GM10847 (cell line): Measurements from ENCODE around the gene DYRK4.

Experiments
- POLR2A ChIP-seq: IDR thresholded peaks from 2 replicates; pipeline ENCODE4 v1.6.1; 2011; ENCODE audit not compliant: insufficient read length; ENCODE audit errors: extremely low read depth

Gene DYRK4

GRCh38 chr12:4562034-4562657 lies at the start of gene DYRK4:
Gene DYRK4 (plus strand): TSS chr12:4562208. CDS start chr12:4562246, 38 bp downstream.
- TF ChIP-seq POLR2A = no peak

DNA sequence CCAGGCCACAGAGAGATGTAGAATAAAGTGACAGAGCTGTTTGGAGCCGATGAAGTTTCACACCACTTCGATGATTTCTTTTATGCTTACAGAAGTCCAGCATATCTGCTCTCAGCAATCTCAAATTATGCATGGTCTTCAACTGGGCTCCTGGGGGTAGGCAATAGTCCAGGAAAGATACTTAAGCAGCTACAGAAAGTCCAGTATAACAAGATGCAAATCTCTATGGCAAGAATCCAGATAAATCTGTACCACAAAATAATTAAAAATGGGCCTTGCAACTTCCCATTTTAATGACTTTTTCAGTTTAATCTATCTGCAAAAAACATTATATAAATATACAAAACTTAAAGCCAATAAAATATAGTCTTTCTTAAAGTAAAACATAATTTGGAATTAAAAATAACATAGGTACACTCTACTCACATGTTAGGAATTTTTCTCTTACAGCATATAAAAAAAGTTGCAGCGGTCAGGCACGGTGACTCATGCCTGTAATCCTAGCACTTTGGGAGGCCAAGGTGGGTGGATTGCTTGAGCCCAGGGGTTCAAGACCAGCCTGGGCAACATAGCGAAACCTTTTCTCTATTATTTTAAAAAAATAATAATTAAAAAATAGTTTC lies 43.8 kb upstream of the DYRK4 start:
- TF ChIP-seq POLR2A = no peak

DNA sequence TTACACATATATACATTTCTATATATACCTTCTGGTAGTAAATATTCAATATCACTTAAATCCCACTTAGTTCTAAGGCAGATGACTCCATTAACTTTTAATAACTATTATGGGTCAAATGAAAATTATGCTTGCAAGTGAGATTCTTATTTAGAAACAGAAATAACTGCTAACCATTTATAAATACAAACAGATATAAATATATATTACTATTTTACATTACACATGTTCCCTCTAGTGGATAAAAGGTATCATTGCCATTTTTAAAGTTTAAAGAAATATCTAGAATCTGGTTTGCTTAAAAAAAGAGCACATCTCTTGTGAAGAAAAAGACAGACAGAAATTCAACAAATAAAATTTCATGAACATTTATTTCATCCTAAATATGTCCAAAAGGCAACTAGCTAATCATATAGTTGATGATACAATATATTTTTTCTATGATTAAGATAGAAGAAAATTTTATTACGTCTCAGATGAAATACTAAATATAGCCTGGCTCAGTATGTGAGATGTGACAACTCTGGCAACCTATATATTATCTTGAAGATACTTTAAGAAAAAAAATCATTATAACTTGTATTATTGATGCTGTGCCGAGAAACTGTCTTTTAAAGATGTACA lies 35.0 kb upstream of the DYRK4 start:
- TF ChIP-seq POLR2A = no peak

DNA sequence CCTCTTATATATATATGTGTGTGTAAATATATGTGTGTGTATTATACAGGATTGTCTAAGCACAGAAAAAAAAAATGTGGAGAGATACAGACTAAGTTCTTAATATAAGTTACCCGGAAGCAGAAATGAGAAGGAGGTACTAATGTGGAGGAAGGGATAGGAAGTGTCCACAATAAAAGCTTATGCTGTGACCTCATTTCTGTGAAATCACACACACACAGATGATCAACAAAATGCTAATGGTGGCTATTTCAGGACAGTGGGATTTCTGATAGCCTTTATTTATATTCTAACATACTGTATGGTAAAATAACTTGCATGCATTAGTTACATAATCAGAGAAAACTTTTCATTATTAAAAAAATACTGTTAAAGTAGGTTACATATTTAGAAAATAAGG lies 31.8 kb upstream of the DYRK4 start:
- no peak for TF ChIP-seq POLR2A

DNA sequence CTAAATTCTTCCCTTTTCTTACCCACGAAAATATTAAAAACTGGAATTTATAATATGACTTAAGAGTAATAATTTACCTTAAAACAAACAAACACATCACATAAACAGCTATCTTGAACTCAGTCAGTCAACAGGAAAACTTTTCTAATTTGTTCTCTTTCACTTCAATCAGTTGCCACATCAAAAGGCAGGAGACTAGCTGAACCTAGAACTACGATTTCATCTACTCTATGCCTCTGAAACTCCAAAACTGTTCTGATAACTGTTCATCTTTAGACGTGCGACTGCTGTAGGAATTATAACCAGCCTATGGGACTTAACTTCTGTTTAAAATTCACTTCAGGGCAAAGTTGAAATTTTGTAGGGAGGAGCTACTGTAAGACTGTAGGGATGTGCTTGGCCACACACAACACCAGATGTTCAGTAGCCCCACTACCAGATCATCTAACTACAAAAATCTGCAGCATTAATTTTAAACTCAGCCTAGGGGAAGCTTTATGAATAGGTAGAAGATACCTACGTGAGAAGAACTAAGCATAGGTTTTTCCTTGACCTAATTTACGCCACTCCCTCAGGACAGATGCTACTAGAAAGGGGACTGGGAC lies 30.9 kb upstream of the DYRK4 start:
- TF ChIP-seq POLR2A = no peak

DNA sequence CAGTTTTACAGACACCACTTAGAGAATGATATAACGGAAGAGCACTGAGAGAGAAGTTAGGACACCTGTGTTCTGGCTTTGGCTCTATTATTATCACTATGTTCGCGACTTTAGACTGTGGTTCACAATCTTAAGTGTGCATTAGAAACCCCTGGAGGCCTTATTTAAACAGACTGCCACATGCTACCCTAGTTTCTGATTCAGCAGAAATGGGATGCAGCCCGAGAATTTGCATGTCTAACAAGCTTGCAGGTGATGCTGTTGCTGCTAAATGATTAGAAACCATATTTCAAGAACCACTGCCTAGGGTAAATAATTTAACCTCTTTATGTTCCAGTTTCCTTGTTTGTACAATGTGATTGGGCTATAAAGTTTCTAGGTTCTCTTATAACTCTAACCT lies 26.9 kb upstream of the DYRK4 start:
- no peak for TF ChIP-seq POLR2A

GRCh38 chr12:4535871-4536270 lies 26.1 kb upstream of the DYRK4 start:
- TF ChIP-seq POLR2A = no peak

GRCh38 chr12:4538207-4539160 lies 23.5 kb upstream of the DYRK4 start, which contains the start of gene RAD51AP1:
Gene RAD51AP1 (plus strand): TSS chr12:4538890. CDS start chr12:4538940, 50 bp downstream.
- TF ChIP-seq POLR2A = peak; percentile 67

DNA sequence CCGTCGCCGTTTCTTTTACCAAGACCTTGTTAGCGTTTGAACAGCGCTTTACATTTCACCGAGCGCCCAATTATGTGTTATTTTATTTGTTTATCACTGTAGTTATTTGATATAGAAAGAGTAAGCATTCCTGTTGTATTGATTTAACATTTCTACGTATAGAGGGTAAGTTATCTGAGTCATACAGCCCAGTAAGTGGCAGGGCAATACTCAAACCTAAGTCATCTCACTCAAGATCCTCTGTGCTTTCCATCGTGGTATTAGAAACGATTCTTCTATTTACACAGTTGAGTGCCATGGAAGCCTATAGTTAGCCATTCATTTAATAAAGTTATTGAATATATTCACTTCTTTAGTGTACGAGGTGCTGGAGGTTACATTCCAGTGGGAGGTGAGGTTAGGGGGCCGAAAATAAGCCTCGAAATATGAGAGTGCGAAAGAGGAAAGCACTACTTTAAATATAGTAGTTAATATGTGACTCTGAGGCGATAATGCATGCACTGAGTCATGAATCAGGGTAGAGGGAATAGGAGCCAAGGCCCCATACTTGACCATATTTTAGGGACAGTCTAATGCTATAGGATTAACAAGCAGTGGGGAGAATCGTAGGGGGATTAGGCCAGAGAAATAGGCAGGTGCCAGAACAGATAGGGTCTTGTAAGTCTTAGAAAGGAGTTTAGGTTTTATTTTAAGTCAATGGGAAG lies 22.7 kb upstream of the DYRK4 start:
- no peak for TF ChIP-seq POLR2A

DNA sequence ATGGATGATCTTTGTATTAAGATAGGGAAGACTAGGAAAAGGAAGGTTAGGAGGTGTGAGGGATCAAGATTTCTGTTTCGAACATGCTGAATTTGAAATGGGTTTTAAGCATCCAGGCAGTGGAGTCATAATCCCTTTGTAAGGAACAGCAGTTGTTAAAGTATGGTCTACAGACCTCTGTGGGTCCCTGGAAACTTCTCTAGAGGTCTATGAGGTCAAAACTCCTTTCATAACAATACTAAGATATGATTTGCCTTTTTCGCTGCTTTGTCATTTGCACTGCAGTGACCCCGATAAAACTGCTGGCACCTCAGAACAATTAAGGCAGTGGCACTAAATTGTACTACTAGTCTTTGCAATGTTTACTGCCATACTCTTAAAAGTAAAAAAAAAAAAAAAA lies 21.8 kb upstream of the DYRK4 start:
- TF ChIP-seq POLR2A = no peak

DNA sequence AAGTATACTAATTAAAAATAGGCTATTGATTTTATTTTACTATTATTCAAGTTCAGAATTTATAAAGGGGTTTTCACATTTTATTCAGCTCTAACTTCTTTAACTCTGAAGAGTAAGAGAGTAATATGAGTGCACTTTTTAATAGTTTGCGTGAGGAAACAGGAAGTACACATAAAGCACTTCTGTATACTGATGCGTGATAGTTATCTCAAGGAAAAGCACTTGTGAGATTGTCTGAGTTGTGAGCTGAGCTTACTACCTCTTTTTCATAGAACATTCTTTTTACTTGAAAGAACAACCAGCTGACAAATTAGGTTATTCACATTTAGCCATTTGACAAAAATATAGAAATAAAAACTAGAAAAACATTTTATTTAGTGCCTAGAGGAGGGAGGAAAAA lies 21.4 kb upstream of the DYRK4 start:
- TF ChIP-seq POLR2A = no peak

DNA sequence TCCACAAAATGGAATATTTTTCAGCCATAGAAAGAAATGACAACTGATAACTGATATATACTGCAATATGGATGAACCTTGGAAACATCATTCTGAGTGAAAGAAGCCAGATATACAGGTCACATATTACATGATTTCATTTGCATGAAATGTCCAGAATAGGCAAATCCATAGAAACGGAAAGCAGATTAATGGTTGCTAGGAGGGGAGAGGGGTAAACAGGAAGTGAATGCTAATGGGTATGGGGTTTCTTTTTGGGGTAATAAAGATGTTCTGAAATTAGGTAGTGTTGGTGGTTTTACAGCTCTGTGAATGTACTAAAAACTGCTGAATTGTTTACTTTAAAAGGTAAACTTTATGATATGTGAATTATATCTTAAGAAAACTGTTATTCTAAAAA lies 16.8 kb upstream of the DYRK4 start:
- TF ChIP-seq POLR2A = no peak

- no peak for TF ChIP-seq POLR2A
These were observed 9.8 kb upstream of the DYRK4 start for GRCh38 chr12:4552191-4552590.

DNA sequence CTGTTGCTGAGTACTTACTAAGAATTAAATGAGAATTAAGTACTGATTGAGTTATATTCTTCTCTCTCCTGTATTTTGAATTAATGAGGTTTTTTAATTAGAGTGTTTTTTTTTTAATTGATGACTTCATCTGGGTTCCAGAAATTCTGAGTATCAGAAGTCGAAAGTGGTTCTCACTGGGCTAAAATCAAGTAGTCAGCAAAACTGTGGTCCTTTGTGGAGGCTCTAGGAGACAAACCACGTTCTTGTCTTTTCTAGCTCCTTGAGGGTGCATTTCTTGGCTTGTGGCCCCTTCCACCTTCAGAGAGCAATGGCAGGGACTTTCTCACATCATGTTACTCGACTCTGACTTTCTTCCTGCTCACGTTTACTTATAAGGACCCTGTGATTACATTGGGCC lies 8.1 kb upstream of the DYRK4 start:
- TF ChIP-seq POLR2A = no peak

DNA sequence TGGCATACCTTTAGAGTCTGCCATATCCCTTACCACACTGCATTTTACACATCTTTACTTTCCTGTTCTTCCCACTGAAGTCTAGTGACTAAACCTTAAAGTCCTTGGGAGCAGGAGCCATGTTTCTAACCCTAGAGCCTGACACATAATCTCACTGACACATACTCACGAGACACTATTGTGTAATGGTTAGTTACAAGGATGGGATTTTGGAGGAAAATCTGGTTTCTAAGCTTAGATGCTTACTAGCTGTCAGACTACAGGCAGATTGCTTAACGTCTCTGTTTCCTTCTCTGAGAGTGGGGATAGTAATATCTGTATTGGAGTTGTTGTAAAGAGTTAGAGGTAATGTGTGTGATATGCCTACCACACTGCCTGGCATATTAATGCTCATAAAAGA lies 6.2 kb upstream of the DYRK4 start:
- TF ChIP-seq POLR2A = no peak
